ENCODE data around the gene CDC16.

Gene CDC16

GRCh38 chr13:114303700-114304327 is 69.1 kb downstream of the CDC16 start:
- DNase-seq (ENCODE audit: low read depth in 3 of 3): no peak

DNA sequence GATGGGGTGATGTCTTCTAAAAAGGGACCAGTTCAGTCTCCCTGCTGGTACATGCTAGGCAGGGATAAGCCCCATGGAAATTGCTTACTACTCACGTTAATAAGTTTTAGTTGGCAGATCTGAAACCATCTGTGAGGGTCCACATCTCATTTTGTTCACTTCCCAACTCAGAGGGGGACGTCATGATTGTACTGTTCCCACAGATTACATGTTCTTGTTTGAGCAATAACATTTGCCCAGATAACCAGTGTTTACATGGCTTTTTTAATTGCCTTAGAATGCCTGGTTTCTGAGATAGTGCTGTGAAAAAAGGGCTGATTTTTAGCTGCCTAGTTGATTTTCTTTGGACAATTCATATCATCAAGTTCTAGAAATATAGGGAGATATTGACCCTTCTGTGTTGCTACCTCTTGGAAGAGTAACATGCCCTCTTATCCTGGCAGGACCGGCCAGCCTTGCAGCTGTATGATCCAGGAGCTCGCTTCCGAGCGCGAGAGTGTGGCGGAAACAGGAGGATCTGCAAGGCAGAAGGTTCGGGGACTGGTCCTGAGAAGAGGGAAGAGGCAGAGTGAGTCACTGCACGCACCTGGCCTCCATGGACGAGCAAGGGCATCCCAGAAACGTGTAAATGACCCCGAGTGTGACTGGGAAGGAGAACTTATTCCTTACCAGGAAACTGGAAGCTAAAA is 69.8 kb downstream of the CDC16 start:
- no peak for DNase-seq (ENCODE audit: low read depth in 3 of 3)

- no peak for DNase-seq (ENCODE audit: low read depth in 3 of 3)
These were observed 74.4 kb downstream of the CDC16 start for GRCh38 chr13:114309086-114309485.

DNA sequence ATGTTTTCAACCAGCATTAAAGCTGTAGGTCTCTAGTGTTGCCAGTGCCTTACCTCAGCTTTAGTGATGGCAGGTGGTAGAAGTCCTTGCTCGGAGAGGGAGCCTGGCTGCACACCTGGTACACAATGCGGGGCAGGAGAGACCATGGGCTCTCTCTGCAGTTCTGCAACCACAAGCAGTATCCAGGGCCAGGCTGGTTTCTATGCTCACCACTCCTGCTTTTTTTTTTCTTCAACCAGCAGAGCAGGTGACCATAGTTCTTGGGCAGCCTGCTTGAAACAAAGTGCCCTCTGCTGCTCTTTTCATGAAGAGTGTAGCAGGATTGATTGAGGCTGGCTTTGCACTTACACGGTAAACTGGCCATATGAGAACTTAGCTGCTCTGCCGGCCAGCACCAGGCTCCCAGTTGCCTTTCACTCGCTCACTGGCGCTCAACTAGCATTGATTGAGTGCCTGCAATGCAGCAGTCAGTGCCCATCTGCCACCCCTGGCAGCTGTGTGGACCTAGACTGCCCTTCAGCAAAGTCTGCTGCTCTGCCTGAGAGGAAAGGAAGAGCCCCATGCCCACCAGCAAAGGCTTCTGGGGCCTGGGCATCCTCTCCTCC is 75.2 kb downstream of the CDC16 start:
- DNase-seq (ENCODE audit: low read depth in 3 of 3): no peak

DNA sequence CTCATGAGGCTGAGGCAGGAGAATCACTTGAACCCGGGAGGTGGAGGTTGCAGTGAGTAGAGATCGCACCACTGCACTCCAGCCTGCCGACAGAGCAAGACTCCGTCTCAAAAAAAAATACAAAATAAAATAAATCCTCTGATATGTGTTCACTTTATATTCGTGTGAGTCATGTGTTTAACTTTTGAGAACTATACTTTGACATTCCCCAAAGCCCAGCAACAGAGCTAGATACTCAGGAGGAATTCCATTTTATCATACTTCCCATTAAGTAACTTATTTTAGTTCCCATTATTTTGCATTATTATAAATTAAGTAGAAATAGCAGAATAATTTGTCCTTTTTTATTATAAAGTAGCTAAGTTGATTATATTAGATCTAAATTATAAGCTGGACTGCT is 76.3 kb downstream of the CDC16 start:
- no peak for DNase-seq (ENCODE audit: low read depth in 3 of 3)

DNA sequence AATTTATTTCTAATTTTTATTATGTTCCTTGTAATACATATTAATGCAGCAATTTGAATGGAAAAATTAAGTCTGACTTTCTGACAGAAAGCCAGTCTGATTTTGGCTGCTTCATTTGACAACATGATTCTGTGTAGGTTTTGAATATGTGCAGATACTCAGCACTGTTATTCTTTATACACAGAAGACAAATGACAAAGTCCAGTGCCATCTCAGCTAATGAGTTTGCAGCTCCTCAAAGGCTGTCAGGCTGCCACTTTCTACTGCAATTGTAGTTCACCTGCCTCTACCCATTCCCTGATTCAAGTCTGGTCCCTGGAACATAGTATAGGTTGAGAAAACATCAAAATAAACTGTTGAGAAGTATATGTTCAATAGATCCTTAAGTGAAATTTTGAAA is 76.7 kb downstream of the CDC16 start:
- DNase-seq (ENCODE audit: low read depth in 3 of 3): no peak

DNA sequence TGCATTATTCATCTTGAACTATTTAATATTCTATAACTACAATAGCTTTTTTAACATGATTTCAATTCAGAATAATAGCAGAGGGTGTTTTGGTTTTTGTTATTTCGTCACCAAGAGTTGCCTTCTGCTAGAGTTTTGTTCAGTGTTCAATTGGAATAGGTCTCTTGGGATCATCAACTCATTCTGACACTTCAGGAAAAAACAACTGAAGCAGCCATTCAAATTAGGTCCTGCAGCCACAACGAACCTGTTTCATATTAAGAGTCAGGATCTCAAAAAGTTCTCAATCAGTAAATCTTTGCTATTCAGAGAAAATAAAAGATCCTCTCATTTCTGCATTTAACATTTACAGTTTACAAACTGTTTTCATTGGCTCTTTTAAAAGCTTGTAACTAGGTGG is 77.2 kb downstream of the CDC16 start:
- DNase-seq (ENCODE audit: low read depth in 3 of 3): no peak

DNA sequence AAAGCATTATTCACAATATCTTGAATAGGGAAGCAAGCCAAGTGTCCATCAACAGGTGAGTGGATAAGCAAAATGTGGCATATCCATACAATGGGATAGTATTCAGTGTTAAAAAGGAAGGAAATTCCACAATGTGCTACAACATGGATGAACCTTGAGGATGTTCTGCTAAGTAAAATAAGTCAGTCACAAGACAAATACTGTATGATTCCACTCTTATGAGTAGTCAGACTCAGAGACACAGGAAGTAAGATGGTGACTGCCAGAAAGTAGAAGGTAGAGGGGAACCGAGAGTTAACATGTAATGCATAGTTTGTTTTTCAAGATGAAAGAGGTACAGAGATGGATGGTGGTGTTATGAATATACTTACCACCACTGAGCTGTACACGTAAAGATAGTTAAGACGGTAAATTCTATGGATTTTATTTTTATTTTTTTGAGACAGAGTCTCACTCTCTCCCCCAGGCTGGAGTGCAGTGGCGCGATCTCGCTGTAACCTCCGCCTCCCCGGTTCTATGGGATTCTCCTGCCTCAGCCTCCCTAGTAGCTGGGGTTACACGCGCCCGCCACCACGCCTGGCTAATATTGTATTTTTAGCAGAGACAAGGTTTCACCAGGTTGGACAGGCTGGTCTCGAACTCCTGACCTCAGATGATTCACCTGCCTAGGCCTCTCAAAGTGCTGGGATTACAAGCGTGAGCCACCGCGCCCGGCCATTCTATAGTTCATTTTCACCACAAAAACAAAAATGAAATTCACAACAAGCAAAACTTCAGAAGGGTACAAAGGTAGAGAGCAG is 78.6 kb downstream of the CDC16 start:
- no peak for DNase-seq (ENCODE audit: low read depth in 3 of 3)

GRCh38 chr13:114314074-114314912 is 79.6 kb downstream of the CDC16 start, which contains the start of gene CHAMP1:
TSS of gene CHAMP1 (plus strand) at chr13:114314503. CDS start at chr13:114323843, 9,340 bp downstream.
- peak; percentile 76 to 86 (median 81) for DNase-seq (ENCODE audit: low read depth in 3 of 3)

GRCh38 chr13:114315074-114315785 is 80.5 kb downstream of the CDC16 start:
- no peak for DNase-seq (ENCODE audit: low read depth in 3 of 3)

GRCh38 chr13:114318624-114319023 is 83.9 kb downstream of the CDC16 start:
- DNase-seq (ENCODE audit: low read depth in 3 of 3): no peak

- no peak for DNase-seq (ENCODE audit: low read depth in 3 of 3)
These were observed 84.8 kb downstream of the CDC16 start for GRCh38 chr13:114319441-114319913.

DNA sequence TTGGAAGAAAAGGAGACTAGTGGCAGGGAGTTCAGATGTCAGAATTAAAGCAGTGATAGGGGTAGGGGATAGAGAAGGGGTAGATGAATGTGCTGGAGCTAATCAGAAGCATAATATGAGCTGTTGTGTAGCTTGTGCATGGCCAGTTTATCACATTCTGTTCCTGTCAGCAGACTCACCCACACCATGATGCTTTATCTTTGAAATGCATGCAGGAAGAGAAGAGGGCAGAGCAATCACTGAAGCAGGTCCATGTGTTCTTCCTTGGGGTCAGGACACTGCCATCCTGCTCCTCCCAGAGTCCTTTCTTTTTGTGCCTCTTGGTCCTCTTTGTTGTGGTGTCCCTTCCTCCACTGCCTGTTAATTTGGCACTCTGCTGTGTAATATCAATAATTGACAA is 85.4 kb downstream of the CDC16 start:
- DNase-seq (ENCODE audit: low read depth in 3 of 3): no peak

DNA sequence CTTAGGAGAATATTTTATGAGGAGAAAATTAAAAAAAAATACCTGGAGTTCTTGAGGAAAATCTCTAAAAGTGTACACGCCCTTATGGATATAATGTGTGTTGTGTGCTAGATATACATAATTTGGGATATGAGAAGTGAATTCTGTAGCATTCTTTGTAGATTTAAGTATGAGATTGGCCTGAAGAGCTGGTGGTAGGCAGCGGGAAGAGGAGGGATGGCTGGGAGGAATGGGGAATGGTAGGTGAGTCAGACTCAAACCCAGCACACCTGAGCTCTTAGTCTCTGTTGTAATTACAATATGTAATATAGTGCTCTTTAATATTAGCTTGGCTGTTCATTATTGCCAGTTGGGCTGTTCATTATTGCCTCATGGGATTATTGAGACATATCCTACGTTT is 86.6 kb downstream of the CDC16 start:
- DNase-seq (ENCODE audit: low read depth in 3 of 3): no peak
